H9 (cell line): Measurements from ENCODE around the gene TMEM163. TPM values are rescaled to one million over a fixed set of nuclear protein-coding genes. Genes with fewer than 3 reads are reported as not detected.

Source experiments
- DNase-seq: peaks from one replicate; pipeline ENCODE4 v3.0.0-alpha.2; 2017
- H2AFZ ChIP-seq: one replicate; pipeline ENCODE4 v1.6.1; 2013; ENCODE audit warnings: mild to moderate bottlenecking, low read length, control low read depth, moderate library complexity
- H2AK5ac ChIP-seq: 2 replicates; pipeline ENCODE4 v1.6.1; 2013; ENCODE audit warnings: low read length, control low read depth, mixed read lengths; ENCODE audit not compliant: insufficient read length
- H2BK120ac ChIP-seq: one replicate; pipeline ENCODE4 v1.6.1; 2013; ENCODE audit warnings: low read depth, mild to moderate bottlenecking, low read length, control low read depth, inconsistent platforms; ENCODE audit not compliant: poor library complexity, severe bottlenecking
- H2BK12ac ChIP-seq: 2 replicates; pipeline ENCODE4 v1.6.1; 2013; ENCODE audit warnings: low read length, control low read depth, mixed read lengths, low read depth; ENCODE audit not compliant: insufficient read length
- H2BK15ac ChIP-seq: 2 replicates; pipeline ENCODE4 v1.6.1; 2013; ENCODE audit warnings: low read depth, low read length, control low read depth
- H2BK20ac ChIP-seq: one replicate; pipeline ENCODE4 v1.6.1; 2013; ENCODE audit warnings: low read depth, mild to moderate bottlenecking, low read length, control low read depth, inconsistent platforms; ENCODE audit not compliant: poor library complexity, severe bottlenecking
- H2BK5ac ChIP-seq: 2 replicates; pipeline ENCODE4 v1.6.1; 2013; ENCODE audit warnings: low read length, control low read depth, mixed read lengths; ENCODE audit not compliant: insufficient read length
- H3K14ac ChIP-seq: 2 replicates; pipeline ENCODE4 v1.6.1; 2013; ENCODE audit warnings: low read length, control low read depth; ENCODE audit not compliant: insufficient read depth
- H3K18ac ChIP-seq: 2 replicates; pipeline ENCODE4 v1.6.1; 2013; ENCODE audit warnings: low read depth, mild to moderate bottlenecking, mixed read lengths, low read length, control low read depth; ENCODE audit not compliant: insufficient read length
- H3K23ac ChIP-seq: 2 replicates; pipeline ENCODE4 v1.6.1; 2013; ENCODE audit warnings: low read length, control low read depth, mixed read lengths, low read depth; ENCODE audit not compliant: insufficient read length
- H3K23me2 ChIP-seq: 2 replicates; pipeline ENCODE4 v1.6.1; 2013; ENCODE audit warnings: low read depth, mild to moderate bottlenecking, mixed read lengths, low read length, control low read depth; ENCODE audit not compliant: insufficient read length, poor library complexity, severe bottlenecking
- H3K27ac ChIP-seq: 2 replicates; pipeline ENCODE4 v1.5.1; 2013; ENCODE audit warnings: low read length, control low read depth, mixed read lengths, low read depth; ENCODE audit not compliant: insufficient read length
- H3K27me3 ChIP-seq: 2 replicates; pipeline ENCODE4 v1.6.1; 2013; ENCODE audit warnings: low read length, control low read depth, inconsistent platforms; ENCODE audit not compliant: insufficient read depth
- H3K4ac ChIP-seq: 2 replicates; pipeline ENCODE4 v1.6.1; 2013; ENCODE audit warnings: low read depth, mild to moderate bottlenecking, control low read depth, inconsistent platforms, low read length, moderate library complexity
- H3K4me1 ChIP-seq: 2 replicates; pipeline ENCODE4 v1.6.1; 2013; ENCODE audit warnings: low read length, control low read depth, inconsistent platforms; ENCODE audit not compliant: insufficient read depth
- H3K4me2 ChIP-seq: 2 replicates; pipeline ENCODE4 v1.6.1; 2013; ENCODE audit warnings: low read length, control low read depth, mixed read lengths; ENCODE audit not compliant: insufficient read length, insufficient read depth
- H3K56ac ChIP-seq: 2 replicates; pipeline ENCODE4 v1.6.1; 2013; ENCODE audit warnings: low read depth, mild to moderate bottlenecking, mixed read lengths, low read length, control low read depth; ENCODE audit not compliant: insufficient read length
- H3K79me1 ChIP-seq: 2 replicates; pipeline ENCODE4 v1.6.1; 2013; ENCODE audit warnings: low read depth, mild to moderate bottlenecking, moderate library complexity, low read length, control low read depth, inconsistent platforms; ENCODE audit not compliant: insufficient read depth, poor library complexity, severe bottlenecking
- H3K79me2 ChIP-seq: 2 replicates; pipeline ENCODE4 v1.6.1; 2013; ENCODE audit warnings: low read length, control low read depth, inconsistent platforms; ENCODE audit not compliant: insufficient read depth
- H3K9ac ChIP-seq: 2 replicates; pipeline ENCODE4 v1.6.1; 2013; ENCODE audit warnings: low read length, control low read depth, mixed read lengths; ENCODE audit not compliant: insufficient read length; ENCODE audit errors: extremely low read depth
- H3K9me3 ChIP-seq: one replicate; pipeline ENCODE4 v1.6.1; 2013; ENCODE audit warnings: low read depth, low read length, inconsistent platforms; ENCODE audit not compliant: control insufficient read depth
- H3T11ph ChIP-seq: one replicate; pipeline ENCODE4 v1.6.1; 2013; ENCODE audit warnings: mild to moderate bottlenecking, low read length, control low read depth, inconsistent platforms
- H4K20me1 ChIP-seq: one replicate; pipeline ENCODE4 v1.6.1; 2013; ENCODE audit not compliant: control insufficient read depth, insufficient read length, insufficient read depth
- H4K5ac ChIP-seq: 2 replicates; pipeline ENCODE4 v1.6.1; 2013; ENCODE audit warnings: low read depth, mild to moderate bottlenecking, mixed read lengths, low read length, control low read depth; ENCODE audit not compliant: insufficient read length
- H4K8ac ChIP-seq: replicated peaks from 2 replicates; pipeline ENCODE4 v1.6.1; 2013; ENCODE audit warnings: low read length, control low read depth, mixed read lengths, low read depth; ENCODE audit not compliant: insufficient read length
- H4K91ac ChIP-seq: 2 replicates; pipeline ENCODE4 v1.6.1; 2013; ENCODE audit warnings: low read depth, mild to moderate bottlenecking, moderate library complexity, mixed read lengths, low read length, control low read depth; ENCODE audit not compliant: insufficient read length
- H3K27ac Mint-ChIP-seq, 3 experiments: 2 replicates in 2 of 3; 3 replicates in 1 of 3; pipeline ENCODE4 v1.8.0; 2020 to 2021; ENCODE audit warnings: mixed read lengths in 3 of 3, mild to moderate bottlenecking in 1 of 3, moderate library complexity in 1 of 3
- H3K27me3 Mint-ChIP-seq: 2 replicates; pipeline ENCODE4 v1.8.0; 2021; ENCODE audit warnings: low read depth, mild to moderate bottlenecking, moderate library complexity, mixed read lengths
- H3K36me3 Mint-ChIP-seq, 3 experiments: 2 replicates in 2 of 3; 3 replicates in 1 of 3; pipeline ENCODE4 v1.8.0; 2020 to 2021; ENCODE audit warnings: low read depth in 3 of 3, mixed read lengths in 3 of 3; ENCODE audit not compliant: insufficient read depth in 1 of 3
- H3K4me1 Mint-ChIP-seq, 2 experiments: 2 replicates each; pipeline ENCODE4 v1.8.0; 2020; ENCODE audit warnings: mixed read lengths in 2 of 2
- H3K4me3 Mint-ChIP-seq, 2 experiments: 2 replicates in 1 of 2; 3 replicates in 1 of 2; pipeline ENCODE4 v1.8.0; 2020 to 2021; ENCODE audit warnings: mild to moderate bottlenecking in 2 of 2, mixed read lengths in 2 of 2, moderate library complexity in 1 of 2
- H3K9me3 Mint-ChIP-seq, 2 experiments: 2 replicates in 1 of 2; 3 replicates in 1 of 2; pipeline ENCODE4 v1.8.0; 2020; ENCODE audit warnings: mild to moderate bottlenecking in 2 of 2, mixed read lengths in 2 of 2, moderate library complexity in 1 of 2
- WGBS: extraction: QIAGEN DNeasy Blood & Tissue Kit; methylation state at CpG from one replicate; pipeline ENCODE4 v1.1.7; 2013; ENCODE audit warnings: missing lambda C conversion rate, low lambda C conversion rate, mixed read lengths; ENCODE audit not compliant: insufficient read length; ENCODE audit errors: extremely low coverage; 5-methylcytosine and 5-hydroxymethylcytosine counted together
- total RNA-seq: library from RNA; stranded (reverse); gene quantifications from 2 replicates; pipeline ENCODE4 v1.2.1, GENCODE V29; 2021
- TF ChIP-seq, protein P1 (sequence below): fragments of 200-600 bp; sonication (generic); conservative IDR thresholded peaks from 3 replicates; pipeline ENCODE4 v1.8.0; 2021; ENCODE audit warnings: antibody characterized with exemption, mild to moderate bottlenecking

Gene TMEM163
- total RNA-seq, 1 experiment from 2014 or later: 0.39 TPM

DNA sequence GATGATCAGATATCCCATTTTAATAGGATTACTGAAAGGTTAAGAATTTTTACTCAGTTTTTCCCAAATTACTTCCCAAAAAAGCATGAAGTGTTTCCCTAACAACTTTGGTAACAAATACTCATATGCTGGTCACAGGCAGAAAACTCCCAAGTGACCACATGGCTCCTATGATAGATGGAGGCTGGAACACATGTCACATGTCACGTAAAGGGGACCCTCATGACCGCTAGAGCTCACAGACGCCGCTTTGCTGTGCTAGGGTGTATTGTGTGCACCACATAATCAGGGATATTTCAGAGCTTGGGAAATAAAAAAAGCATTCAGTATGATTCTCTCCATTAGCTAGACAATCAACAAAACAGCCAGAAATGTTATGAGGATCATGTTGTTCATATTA is 228.2 kb downstream of the TMEM163 start:
- H3K27ac Mint-ChIP-seq: no peak overlapping the region
- no peaks in the 10 kb centered on the region for H3K9me3 ChIP-seq
- WGBS: no CpG with 5 or more reads among the region's 4 CpGs
- H4K20me1 ChIP-seq: no peaks in the 10 kb centered on the region
- TF ChIP-seq, protein P1, sequence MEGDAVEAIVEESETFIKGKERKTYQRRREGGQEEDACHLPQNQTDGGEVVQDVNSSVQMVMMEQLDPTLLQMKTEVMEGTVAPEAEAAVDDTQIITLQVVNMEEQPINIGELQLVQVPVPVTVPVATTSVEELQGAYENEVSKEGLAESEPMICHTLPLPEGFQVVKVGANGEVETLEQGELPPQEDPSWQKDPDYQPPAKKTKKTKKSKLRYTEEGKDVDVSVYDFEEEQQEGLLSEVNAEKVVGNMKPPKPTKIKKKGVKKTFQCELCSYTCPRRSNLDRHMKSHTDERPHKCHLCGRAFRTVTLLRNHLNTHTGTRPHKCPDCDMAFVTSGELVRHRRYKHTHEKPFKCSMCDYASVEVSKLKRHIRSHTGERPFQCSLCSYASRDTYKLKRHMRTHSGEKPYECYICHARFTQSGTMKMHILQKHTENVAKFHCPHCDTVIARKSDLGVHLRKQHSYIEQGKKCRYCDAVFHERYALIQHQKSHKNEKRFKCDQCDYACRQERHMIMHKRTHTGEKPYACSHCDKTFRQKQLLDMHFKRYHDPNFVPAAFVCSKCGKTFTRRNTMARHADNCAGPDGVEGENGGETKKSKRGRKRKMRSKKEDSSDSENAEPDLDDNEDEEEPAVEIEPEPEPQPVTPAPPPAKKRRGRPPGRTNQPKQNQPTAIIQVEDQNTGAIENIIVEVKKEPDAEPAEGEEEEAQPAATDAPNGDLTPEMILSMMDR: no peak
- no peak for DNase-seq
- no peaks in the 10 kb centered on the region for H3K4me1 ChIP-seq
- no peak overlapping the region for H2BK15ac ChIP-seq
- H3K27ac ChIP-seq: no peak overlapping the region
- peaks cover 0 to 6% of the 10 kb centered on the region in 2 experiments; a peak in 3 of 4 replicates for H3K4me1 Mint-ChIP-seq
- no peaks in the 10 kb centered on the region for H3K27me3 Mint-ChIP-seq
- no peak overlapping the region for H4K5ac ChIP-seq
- no peak overlapping the region for H2BK5ac ChIP-seq
- H3K9ac ChIP-seq: no peak overlapping the region
- no peaks in the 10 kb centered on the region for H3K9me3 Mint-ChIP-seq
- H3K79me2 ChIP-seq: no peaks in the 10 kb centered on the region
- H3K36me3 Mint-ChIP-seq: no peaks in the 10 kb centered on the region
- H2BK120ac ChIP-seq: no peak overlapping the region
- no peak overlapping the region for H4K8ac ChIP-seq
- no peak overlapping the region for H3K18ac ChIP-seq
- no peak overlapping the region for H3K56ac ChIP-seq
- no peak overlapping the region for H2BK20ac ChIP-seq
- H3T11ph ChIP-seq: no peak overlapping the region
- H3K27me3 ChIP-seq: no peaks in the 10 kb centered on the region
- no peak overlapping the region for H3K4ac ChIP-seq
- H2AK5ac ChIP-seq: no peak overlapping the region
- H3K4me2 ChIP-seq: no peak overlapping the region
- no peak overlapping the region for H4K91ac ChIP-seq
- H2AFZ ChIP-seq: no peak overlapping the region
- no peak overlapping the region for H3K23ac ChIP-seq
- no peak overlapping the region for H3K4me3 Mint-ChIP-seq
- H3K23me2 ChIP-seq: no peaks in the 10 kb centered on the region
- H3K79me1 ChIP-seq: no peaks in the 10 kb centered on the region
- H3K14ac ChIP-seq: no peak overlapping the region
- H2BK12ac ChIP-seq: no peak overlapping the region
